GM12878 (cell line): ENCODE results near the gene IBTK.

ENCODE experiments used
- PAX5 ChIP-seq: IDR thresholded peaks from 2 replicates; pipeline ENCODE4 v1.6.1; 2011; ENCODE audit warnings: low read depth, low read length, borderline replicate concordance
- PKNOX1 ChIP-seq: fragments of 450-650 bp; IDR thresholded peaks from 2 replicates; pipeline ENCODE4 v1.6.1; 2016; ENCODE audit warnings: mild to moderate bottlenecking
- TF ChIP-seq, protein P1 (sequence below): fragments of 450-650 bp; conservative IDR thresholded peaks from 2 replicates; pipeline ENCODE4 v1.6.1; 2017; ENCODE audit warnings: mild to moderate bottlenecking, moderate library complexity

DNA sequence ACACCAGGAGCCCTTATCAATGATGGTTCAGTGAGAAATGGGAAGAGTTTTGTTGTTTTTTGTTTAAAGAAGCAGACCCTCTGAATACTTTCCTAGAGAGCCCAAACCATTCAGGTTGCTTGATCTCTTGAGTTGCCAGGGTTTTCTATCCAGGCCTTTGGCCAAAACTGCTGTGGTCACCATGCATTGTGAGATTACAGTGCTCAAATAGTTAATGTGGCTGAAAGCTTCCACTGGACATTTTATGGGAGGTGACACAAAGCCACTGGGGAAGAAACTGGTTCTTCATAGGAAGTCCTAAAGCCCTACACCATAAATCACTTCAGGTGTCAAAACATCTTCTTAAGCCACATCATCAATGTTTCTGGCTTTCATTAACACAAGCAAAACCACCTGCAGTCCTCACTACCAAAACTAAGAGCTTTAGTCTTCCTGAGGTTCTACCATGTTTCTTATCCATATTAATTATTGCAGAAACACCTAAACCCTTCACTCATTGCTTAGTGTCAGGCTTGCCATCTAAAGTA lies 101.6 kb downstream of the IBTK start:
- TF ChIP-seq, protein P1, sequence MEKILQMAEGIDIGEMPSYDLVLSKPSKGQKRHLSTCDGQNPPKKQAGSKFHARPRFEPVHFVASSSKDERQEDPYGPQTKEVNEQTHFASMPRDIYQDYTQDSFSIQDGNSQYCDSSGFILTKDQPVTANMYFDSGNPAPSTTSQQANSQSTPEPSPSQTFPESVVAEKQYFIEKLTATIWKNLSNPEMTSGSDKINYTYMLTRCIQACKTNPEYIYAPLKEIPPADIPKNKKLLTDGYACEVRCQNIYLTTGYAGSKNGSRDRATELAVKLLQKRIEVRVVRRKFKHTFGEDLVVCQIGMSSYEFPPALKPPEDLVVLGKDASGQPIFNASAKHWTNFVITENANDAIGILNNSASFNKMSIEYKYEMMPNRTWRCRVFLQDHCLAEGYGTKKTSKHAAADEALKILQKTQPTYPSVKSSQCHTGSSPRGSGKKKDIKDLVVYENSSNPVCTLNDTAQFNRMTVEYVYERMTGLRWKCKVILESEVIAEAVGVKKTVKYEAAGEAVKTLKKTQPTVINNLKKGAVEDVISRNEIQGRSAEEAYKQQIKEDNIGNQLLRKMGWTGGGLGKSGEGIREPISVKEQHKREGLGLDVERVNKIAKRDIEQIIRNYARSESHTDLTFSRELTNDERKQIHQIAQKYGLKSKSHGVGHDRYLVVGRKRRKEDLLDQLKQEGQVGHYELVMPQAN = no peak
- TF ChIP-seq PKNOX1 (no peak), PAX5 (no peak)
